ENCODE data around the gene PIH1D1.

DNA sequence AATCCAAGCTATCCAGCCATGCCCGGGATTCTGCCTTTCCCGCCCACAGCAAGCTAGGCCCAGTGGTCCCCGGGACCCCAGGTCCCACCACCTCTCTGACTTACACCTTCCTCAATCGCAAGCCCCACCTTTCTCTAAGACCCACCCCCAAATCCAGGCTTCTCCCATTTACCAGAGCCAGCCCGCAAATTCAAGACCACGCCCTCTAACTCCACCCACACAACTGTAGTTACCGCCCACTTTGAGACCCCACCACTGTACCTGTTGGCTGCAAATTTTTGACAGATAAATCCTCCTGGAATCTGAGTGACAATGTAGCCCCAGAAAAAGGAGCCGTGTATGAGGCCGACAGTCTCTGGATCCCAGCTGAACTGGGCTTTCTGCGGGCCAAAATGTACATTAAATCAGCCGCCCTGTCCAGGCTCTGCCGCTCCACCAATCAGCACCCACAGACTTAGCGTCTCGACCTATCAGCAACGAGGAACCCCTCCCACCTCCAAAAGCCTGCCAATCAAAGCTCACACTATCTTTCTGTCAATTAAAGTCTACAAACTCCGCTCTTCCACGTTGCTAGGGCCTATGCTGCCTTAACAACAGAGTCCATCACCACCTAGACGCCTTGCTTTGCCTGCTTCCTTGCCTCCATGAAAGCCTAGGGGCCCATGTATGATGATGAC, 16.6 kb downstream of the PIH1D1 start:
- TF ChIP-seq, protein P1, sequence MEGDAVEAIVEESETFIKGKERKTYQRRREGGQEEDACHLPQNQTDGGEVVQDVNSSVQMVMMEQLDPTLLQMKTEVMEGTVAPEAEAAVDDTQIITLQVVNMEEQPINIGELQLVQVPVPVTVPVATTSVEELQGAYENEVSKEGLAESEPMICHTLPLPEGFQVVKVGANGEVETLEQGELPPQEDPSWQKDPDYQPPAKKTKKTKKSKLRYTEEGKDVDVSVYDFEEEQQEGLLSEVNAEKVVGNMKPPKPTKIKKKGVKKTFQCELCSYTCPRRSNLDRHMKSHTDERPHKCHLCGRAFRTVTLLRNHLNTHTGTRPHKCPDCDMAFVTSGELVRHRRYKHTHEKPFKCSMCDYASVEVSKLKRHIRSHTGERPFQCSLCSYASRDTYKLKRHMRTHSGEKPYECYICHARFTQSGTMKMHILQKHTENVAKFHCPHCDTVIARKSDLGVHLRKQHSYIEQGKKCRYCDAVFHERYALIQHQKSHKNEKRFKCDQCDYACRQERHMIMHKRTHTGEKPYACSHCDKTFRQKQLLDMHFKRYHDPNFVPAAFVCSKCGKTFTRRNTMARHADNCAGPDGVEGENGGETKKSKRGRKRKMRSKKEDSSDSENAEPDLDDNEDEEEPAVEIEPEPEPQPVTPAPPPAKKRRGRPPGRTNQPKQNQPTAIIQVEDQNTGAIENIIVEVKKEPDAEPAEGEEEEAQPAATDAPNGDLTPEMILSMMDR (IDR thresholded peaks at IDR 0.05) = no peak
- TF ChIP-seq POLR2A (IDR thresholded peaks at IDR 0.05) = no peak

All from sigmoid colon (tissue), 3 donors.